Hepatocyte (in vitro differentiated cells): ENCODE measurements around the gene STRBP.

Source experiments
- CTCF ChIP-seq: fragments of 200-600 bp; sonication (generic); IDR thresholded peaks from 2 replicates; pipeline ENCODE4 v1.5.1; 2016; ENCODE audit warnings: antibody characterized with exemption, mild to moderate bottlenecking; ENCODE audit not compliant: poor library complexity
- EZH2 ChIP-seq: fragments of 200-600 bp; sonication (generic); IDR thresholded peaks from 2 replicates; pipeline ENCODE4 v1.6.1; 2016; ENCODE audit warnings: antibody characterized with exemption, mild to moderate bottlenecking, borderline replicate concordance
- EZH2phosphoT487 ChIP-seq: fragments of 200-600 bp; sonication (generic); IDR thresholded peaks from one replicate; pipeline ENCODE4 v1.6.1; 2018; ENCODE audit warnings: antibody characterized with exemption, mild to moderate bottlenecking, low read depth, moderate library complexity; ENCODE audit not compliant: unreplicated experiment, severe bottlenecking

GRCh38 chr9:123116036-123116435 is 152.3 kb downstream of the STRBP start:
- TF ChIP-seq EZH2 (no peak), CTCF (no peak), EZH2phosphoT487 (no peak)
